ENCODE measurements around the gene PSD4.

- TF ChIP-seq, protein P1, sequence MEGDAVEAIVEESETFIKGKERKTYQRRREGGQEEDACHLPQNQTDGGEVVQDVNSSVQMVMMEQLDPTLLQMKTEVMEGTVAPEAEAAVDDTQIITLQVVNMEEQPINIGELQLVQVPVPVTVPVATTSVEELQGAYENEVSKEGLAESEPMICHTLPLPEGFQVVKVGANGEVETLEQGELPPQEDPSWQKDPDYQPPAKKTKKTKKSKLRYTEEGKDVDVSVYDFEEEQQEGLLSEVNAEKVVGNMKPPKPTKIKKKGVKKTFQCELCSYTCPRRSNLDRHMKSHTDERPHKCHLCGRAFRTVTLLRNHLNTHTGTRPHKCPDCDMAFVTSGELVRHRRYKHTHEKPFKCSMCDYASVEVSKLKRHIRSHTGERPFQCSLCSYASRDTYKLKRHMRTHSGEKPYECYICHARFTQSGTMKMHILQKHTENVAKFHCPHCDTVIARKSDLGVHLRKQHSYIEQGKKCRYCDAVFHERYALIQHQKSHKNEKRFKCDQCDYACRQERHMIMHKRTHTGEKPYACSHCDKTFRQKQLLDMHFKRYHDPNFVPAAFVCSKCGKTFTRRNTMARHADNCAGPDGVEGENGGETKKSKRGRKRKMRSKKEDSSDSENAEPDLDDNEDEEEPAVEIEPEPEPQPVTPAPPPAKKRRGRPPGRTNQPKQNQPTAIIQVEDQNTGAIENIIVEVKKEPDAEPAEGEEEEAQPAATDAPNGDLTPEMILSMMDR (conservative IDR thresholded peaks at IDR 0.05; ENCODE audit: low read depth, low read length) = no peak
- no peak for TF ChIP-seq EZH2 (IDR thresholded peaks at IDR 0.05; ENCODE audit: low read length, unreplicated experiment)
These were observed 31.5 kb upstream of the PSD4 start for GRCh38 chr2:113142290-113142689.

All from PC-3 (cell line).